DND-41 (cell line): ENCODE measurements around the gene XCL1.

Experiments used
- ATAC-seq: fragments of 200-7000 bp; cut with Tn5 transposase; 3 replicates; pipeline ENCODE4 v1.9.1; 2021; ENCODE audit warnings: low read depth; ENCODE audit not compliant: insufficient read depth
- DNase-seq: peaks from one replicate; pipeline ENCODE4 v3.0.0-alpha.2; 2020
- H2AFZ ChIP-seq: 2 replicates; pipeline ENCODE4 v1.6.0; 2012; ENCODE audit warnings: low read depth, low read length
- H3K27ac ChIP-seq: 2 replicates; pipeline ENCODE4 v1.5.1; 2012; ENCODE audit warnings: low read length, inconsistent platforms
- H3K27me3 ChIP-seq: fragments of 200-600 bp; sonication (generic); 2 replicates; pipeline ENCODE4 v1.6.0; 2012; ENCODE audit warnings: low read length, mild to moderate bottlenecking, inconsistent platforms; ENCODE audit not compliant: insufficient read depth, poor library complexity
- H3K36me3 ChIP-seq: 2 replicates; pipeline ENCODE4 v1.5.1; 2012; ENCODE audit warnings: low read length, inconsistent platforms; ENCODE audit not compliant: insufficient read depth
- H3K4me1 ChIP-seq: 2 replicates; pipeline ENCODE4 v1.5.1; 2012; ENCODE audit warnings: mild to moderate bottlenecking, low read length; ENCODE audit not compliant: insufficient read depth
- H3K4me2 ChIP-seq: 2 replicates; pipeline ENCODE4 v1.6.0; 2012; ENCODE audit warnings: mild to moderate bottlenecking, moderate library complexity, low read length, inconsistent platforms; ENCODE audit not compliant: insufficient read depth
- H3K4me3 ChIP-seq, 2 experiments: fragments of 200-600 bp in 1 of 2; shearing (Covaris generic) in 1 of 2; 2 replicates each; pipeline ENCODE4 v1.5.1; 2012 to 2016; ENCODE audit warnings: inconsistent platforms in 2 of 2, low read length in 2 of 2, mild to moderate bottlenecking in 2 of 2, low read depth in 1 of 2, moderate library complexity in 1 of 2
- H3K79me2 ChIP-seq: 2 replicates; pipeline ENCODE4 v1.6.0; 2012; ENCODE audit warnings: low read length, inconsistent platforms; ENCODE audit not compliant: insufficient read depth
- H3K9ac ChIP-seq: 2 replicates; pipeline ENCODE4 v1.6.0; 2012; ENCODE audit warnings: low read depth, mild to moderate bottlenecking, inconsistent platforms, low read length, moderate library complexity
- H3K9me3 ChIP-seq: 2 replicates; pipeline ENCODE4 v1.5.1; 2012; ENCODE audit warnings: low read length, moderate library complexity, mild to moderate bottlenecking, inconsistent platforms; ENCODE audit not compliant: insufficient read depth, severe bottlenecking
- H4K20me1 ChIP-seq: 2 replicates; pipeline ENCODE4 v1.6.0; 2012; ENCODE audit warnings: low read length; ENCODE audit not compliant: insufficient read depth
- CTCF ChIP-seq: IDR thresholded peaks from 2 replicates; pipeline ENCODE4 v1.5.1; 2012; ENCODE audit warnings: borderline replicate concordance, low read length, moderate library complexity, mild to moderate bottlenecking; ENCODE audit not compliant: poor library complexity, severe bottlenecking; ENCODE audit errors: extremely low read depth
- EZH2 ChIP-seq: IDR thresholded peaks from 3 replicates; pipeline ENCODE4 v1.6.1; 2012; ENCODE audit warnings: borderline replicate concordance, low read depth, mild to moderate bottlenecking, moderate library complexity, low read length, inconsistent platforms; ENCODE audit not compliant: severe bottlenecking

Gene XCL1

GRCh38 chr1:168607872-168608428 is 31.5 kb downstream of the XCL1 start:
- ATAC-seq (no peak), DNase-seq (no peak)
- no peak overlapping the region for H2AFZ ChIP-seq
- no peak overlapping the region for H3K27ac ChIP-seq
- H3K9ac ChIP-seq, result no peak overlapping the region
- H3K36me3 ChIP-seq, result no peaks in the 10 kb centered on the region
- no peaks in the 10 kb centered on the region for H3K9me3 ChIP-seq
- no peak for TF ChIP-seq EZH2
- no peak for TF ChIP-seq CTCF
- H3K4me1 ChIP-seq, result no peaks in the 10 kb centered on the region
- no peaks in the 10 kb centered on the region for H3K79me2 ChIP-seq
- no peak overlapping the region for H3K4me3 ChIP-seq
- H3K27me3 ChIP-seq, result no peaks in the 10 kb centered on the region
- H4K20me1 ChIP-seq, result no peaks in the 10 kb centered on the region
- no peak overlapping the region for H3K4me2 ChIP-seq

GRCh38 chr1:168608796-168609715 is 32.7 kb downstream of the XCL1 start:
- no peaks in the 10 kb centered on the region for H3K36me3 ChIP-seq
- no peaks in the 10 kb centered on the region for H3K79me2 ChIP-seq
- TF ChIP-seq CTCF (no peak), EZH2 (no peak)
- H3K4me3 ChIP-seq, result no peak overlapping the region
- no peak overlapping the region for H2AFZ ChIP-seq
- H4K20me1 ChIP-seq, result no peaks in the 10 kb centered on the region
- no peak overlapping the region for H3K27ac ChIP-seq
- H3K9ac ChIP-seq, result no peak overlapping the region
- H3K9me3 ChIP-seq, result no peaks in the 10 kb centered on the region
- DNase-seq (no peak), ATAC-seq (no peak)
- no peaks in the 10 kb centered on the region for H3K27me3 ChIP-seq
- no peaks in the 10 kb centered on the region for H3K4me1 ChIP-seq
- H3K4me2 ChIP-seq, result no peak overlapping the region

- H3K36me3 ChIP-seq, result no peaks in the 10 kb centered on the region
- H4K20me1 ChIP-seq, result no peaks in the 10 kb centered on the region
- ATAC-seq, result no peak
- H2AFZ ChIP-seq, result no peak overlapping the region
- H3K4me1 ChIP-seq, result no peaks in the 10 kb centered on the region
- H3K27ac ChIP-seq, result no peak overlapping the region
- H3K9me3 ChIP-seq, result no peaks in the 10 kb centered on the region
- H3K4me2 ChIP-seq, result no peak overlapping the region
- H3K9ac ChIP-seq, result no peak overlapping the region
- DNase-seq, result no peak
- H3K27me3 ChIP-seq, result no peaks in the 10 kb centered on the region
- no peaks in the 10 kb centered on the region for H3K79me2 ChIP-seq
- TF ChIP-seq CTCF, result no peak
- no peak for TF ChIP-seq EZH2
- H3K4me3 ChIP-seq, result no peak overlapping the region
Measured at GRCh38 chr1:168609741-168610510, 33.5 kb downstream of the XCL1 start.
